ENCODE results near the gene COPB1.

The COPB1 gene

GRCh38 chr11:14539982-14540421 lies 40.4 kb upstream of the COPB1 start:
- no peak for TF ChIP-seq CTCF (IDR thresholded peaks at IDR 0.05)

- no peak for TF ChIP-seq CTCF (IDR thresholded peaks at IDR 0.05)
Measured at GRCh38 chr11:14538926-14539554, 39.4 kb upstream of the COPB1 start.

GRCh38 chr11:14538271-14538925 lies 38.8 kb upstream of the COPB1 start:
- TF ChIP-seq CTCF (IDR thresholded peaks at IDR 0.05) = no peak

- TF ChIP-seq CTCF (IDR thresholded peaks at IDR 0.05) = peak; percentile 94
Measured at GRCh38 chr11:14537134-14537599, 37.6 kb upstream of the COPB1 start.

GRCh38 chr11:14529951-14530350 lies 30.3 kb upstream of the COPB1 start:
- TF ChIP-seq CTCF (IDR thresholded peaks at IDR 0.05) = no peak

GRCh38 chr11:14529321-14529720 lies 29.7 kb upstream of the COPB1 start:
- TF ChIP-seq CTCF (IDR thresholded peaks at IDR 0.05) = no peak

GRCh38 chr11:14522801-14523200 lies 23.2 kb upstream of the COPB1 start:
- no peak for TF ChIP-seq CTCF (IDR thresholded peaks at IDR 0.05)
